Measurements from ENCODE around the gene SH3RF3.

Gene SH3RF3

GRCh38 chr2:109460553-109461324 lies 331.7 kb downstream of the SH3RF3 start:
- DNase-seq: no peak

- no peak for DNase-seq
Measured at GRCh38 chr2:109463236-109463635, 334.2 kb downstream of the SH3RF3 start.

- no peak for DNase-seq
Measured at GRCh38 chr2:109463891-109464290, 334.9 kb downstream of the SH3RF3 start.

- no peak for DNase-seq
Measured at GRCh38 chr2:109466674-109467575, 337.9 kb downstream of the SH3RF3 start.

- no peak for DNase-seq
Measured at GRCh38 chr2:109467701-109468100, 338.7 kb downstream of the SH3RF3 start.

GRCh38 chr2:109468893-109469292 lies 339.9 kb downstream of the SH3RF3 start:
- DNase-seq: no peak

- peak; percentile 26 for DNase-seq
Measured at GRCh38 chr2:109471658-109472057, 342.7 kb downstream of the SH3RF3 start.

- peak; percentile 71 for DNase-seq
Measured at GRCh38 chr2:109472331-109472959, 343.4 kb downstream of the SH3RF3 start.

GRCh38 chr2:109472974-109473373 lies 344.0 kb downstream of the SH3RF3 start:
- DNase-seq: peak; percentile 97

GRCh38 chr2:109473616-109474318 lies 344.8 kb downstream of the SH3RF3 start:
- no peak for DNase-seq

- no peak for DNase-seq
Measured at GRCh38 chr2:109474319-109474825, 345.4 kb downstream of the SH3RF3 start.

- no peak for DNase-seq
Measured at GRCh38 chr2:109475531-109476210, 346.7 kb downstream of the SH3RF3 start.

GRCh38 chr2:109476641-109477441 lies 347.8 kb downstream of the SH3RF3 start:
- DNase-seq: no peak

GRCh38 chr2:109478906-109479493 lies 350.0 kb downstream of the SH3RF3 start:
- no peak for DNase-seq

- DNase-seq: no peak
Measured at GRCh38 chr2:109479804-109480203, 350.8 kb downstream of the SH3RF3 start.

GRCh38 chr2:109480486-109481195 lies 351.6 kb downstream of the SH3RF3 start:
- no peak for DNase-seq

- no peak for DNase-seq
Measured at GRCh38 chr2:109481196-109481555, 352.2 kb downstream of the SH3RF3 start.

GRCh38 chr2:109481599-109481998 lies 352.6 kb downstream of the SH3RF3 start:
- no peak for DNase-seq

GRCh38 chr2:109482361-109482861 lies 353.4 kb downstream of the SH3RF3 start:
- DNase-seq: peak; percentile 61
